ENCODE results near the gene DISP3.

DNA sequence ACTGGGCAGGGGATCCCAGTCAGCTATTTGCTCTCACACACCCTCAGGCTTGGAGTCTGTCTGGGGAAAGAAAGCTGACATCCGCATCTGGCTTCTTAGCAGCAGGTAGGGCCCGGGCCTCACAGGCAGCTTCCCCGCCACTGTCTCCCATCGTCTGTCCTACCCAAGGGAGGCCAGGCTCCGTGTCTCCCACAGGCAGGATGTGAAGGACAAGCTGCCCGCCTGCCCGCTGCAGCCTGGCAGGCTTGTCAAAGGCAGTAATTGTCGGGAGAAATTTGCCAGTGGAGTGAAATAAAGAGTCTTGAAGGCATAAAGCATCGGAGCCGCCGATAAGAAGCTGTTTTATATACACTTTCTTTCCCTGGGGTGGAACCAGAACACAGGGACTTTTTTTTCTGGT, 44.0 kb upstream of the DISP3 start:
- TF ChIP-seq EZH2 (IDR thresholded peaks at IDR 0.05; ENCODE audit: borderline replicate concordance) = no peak
- TF ChIP-seq, protein P1, sequence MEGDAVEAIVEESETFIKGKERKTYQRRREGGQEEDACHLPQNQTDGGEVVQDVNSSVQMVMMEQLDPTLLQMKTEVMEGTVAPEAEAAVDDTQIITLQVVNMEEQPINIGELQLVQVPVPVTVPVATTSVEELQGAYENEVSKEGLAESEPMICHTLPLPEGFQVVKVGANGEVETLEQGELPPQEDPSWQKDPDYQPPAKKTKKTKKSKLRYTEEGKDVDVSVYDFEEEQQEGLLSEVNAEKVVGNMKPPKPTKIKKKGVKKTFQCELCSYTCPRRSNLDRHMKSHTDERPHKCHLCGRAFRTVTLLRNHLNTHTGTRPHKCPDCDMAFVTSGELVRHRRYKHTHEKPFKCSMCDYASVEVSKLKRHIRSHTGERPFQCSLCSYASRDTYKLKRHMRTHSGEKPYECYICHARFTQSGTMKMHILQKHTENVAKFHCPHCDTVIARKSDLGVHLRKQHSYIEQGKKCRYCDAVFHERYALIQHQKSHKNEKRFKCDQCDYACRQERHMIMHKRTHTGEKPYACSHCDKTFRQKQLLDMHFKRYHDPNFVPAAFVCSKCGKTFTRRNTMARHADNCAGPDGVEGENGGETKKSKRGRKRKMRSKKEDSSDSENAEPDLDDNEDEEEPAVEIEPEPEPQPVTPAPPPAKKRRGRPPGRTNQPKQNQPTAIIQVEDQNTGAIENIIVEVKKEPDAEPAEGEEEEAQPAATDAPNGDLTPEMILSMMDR (IDR thresholded peaks at IDR 0.05; ENCODE audit: poor library complexity) = no peak
- TF ChIP-seq EZH2phosphoT487 (IDR thresholded peaks at IDR 0.05; ENCODE audit: low read depth, severe bottlenecking, unreplicated experiment) = no peak

Data from hepatocyte (in vitro differentiated cells).